Stimulated activated CD8-positive, alpha-beta memory T cell treated with anti-CD3 and anti-CD28 coated beads, Interleukin-15, amount 100 ng/mL, for 24 hours (primary cell): ENCODE data around the gene OGFOD1.
A peak's percentile ranks its signal among the peaks of the same experiment; 100 is the strongest.
"Not testable (repeated sequence)": the region's sequence is repeated elsewhere in the genome, so short reads cannot be mapped to it uniquely, and the experiment has no call there.

Experiments
- DNase-seq: peaks from one replicate; pipeline ENCODE4 v3.0.0-alpha.2; 2020; ENCODE audit warnings: low read depth

OGFOD1 gene

DNA sequence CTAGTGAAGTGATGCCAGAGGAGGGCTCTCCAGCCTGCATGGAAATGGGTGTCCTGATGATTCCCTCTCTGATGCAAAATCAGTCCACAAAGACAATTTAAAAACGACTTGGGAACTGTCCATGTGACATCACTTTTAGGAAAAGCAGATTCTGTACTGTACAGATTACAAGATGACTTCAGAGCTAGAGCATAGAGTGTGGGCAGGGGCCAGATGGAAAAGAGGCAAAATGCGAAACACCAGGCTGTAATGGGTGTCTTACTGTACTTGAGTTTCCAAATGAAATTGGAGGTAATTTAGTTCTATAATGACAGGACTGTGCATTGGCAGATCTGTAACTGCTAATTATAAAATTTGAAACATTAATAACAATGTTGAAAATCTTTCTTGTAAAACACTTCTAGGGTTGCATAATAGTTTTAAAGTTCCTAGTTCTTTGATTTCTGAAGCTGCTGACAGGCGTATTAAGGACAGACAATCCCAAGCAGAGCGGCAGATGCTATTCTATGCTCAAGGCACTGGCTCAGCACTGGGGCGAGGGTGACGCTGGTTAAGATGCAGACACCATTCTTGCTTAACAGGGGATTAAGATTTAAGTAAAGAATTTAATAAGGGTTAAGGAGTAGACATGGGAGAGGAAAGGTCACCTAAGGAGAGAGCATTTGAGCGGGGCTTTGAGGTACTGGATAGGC lies 29.6 kb downstream of the OGFOD1 start:
- no peak for DNase-seq

- no peak for DNase-seq
Measured at GRCh38 chr16:56481468-56482122, 30.2 kb downstream of the OGFOD1 start.

DNA sequence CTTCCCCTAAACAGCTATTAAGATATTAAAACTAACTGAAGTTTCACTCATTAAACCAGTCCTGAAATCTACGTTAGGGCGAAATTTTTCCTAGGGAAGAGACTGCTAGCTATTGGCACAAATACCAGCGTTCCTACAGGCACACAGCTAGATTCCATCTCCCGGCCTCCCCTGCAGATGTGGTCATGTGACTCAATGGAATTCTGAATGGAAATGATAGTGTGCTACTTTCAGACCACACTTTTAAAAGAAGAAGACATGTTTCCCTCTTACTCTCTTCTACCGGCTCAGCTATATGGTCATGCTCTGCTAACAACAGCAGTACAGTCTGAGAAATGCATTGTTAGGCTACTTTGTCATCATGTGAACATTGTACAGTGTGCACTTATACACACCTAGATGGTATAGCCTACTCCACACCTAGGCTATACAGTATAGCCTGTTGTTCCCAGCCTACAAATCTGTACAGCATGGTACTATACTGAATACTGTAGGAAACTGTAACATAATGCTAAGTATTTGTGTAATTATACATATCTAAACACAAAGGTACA lies 31.4 kb downstream of the OGFOD1 start:
- no peak for DNase-seq

- DNase-seq = no peak
Measured at GRCh38 chr16:56483394-56483793, 32.0 kb downstream of the OGFOD1 start.

DNA sequence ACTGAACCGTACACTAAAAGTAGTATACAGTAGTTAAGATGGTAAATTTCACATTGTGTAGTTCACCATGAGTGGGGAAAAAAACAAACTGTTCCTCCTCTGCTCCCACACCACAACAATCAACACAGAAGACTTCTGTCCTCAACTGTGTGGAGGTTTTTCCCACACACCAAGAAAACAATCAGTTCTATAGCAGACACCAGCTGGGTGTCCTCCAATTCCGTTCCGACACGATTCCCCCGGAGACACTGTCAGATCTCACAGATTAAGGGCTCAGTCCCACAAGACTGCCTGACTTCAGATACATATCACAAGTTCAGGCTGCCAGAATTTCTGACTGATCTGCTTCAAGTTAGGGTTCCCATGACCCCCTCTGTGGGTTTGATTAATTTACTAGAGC lies 36.7 kb downstream of the OGFOD1 start:
- DNase-seq = no peak

GRCh38 chr16:56488868-56489267 lies 37.5 kb downstream of the OGFOD1 start:
- DNase-seq = not testable (repeated sequence)

GRCh38 chr16:56491657-56492261 lies 40.4 kb downstream of the OGFOD1 start:
- no peak for DNase-seq

DNA sequence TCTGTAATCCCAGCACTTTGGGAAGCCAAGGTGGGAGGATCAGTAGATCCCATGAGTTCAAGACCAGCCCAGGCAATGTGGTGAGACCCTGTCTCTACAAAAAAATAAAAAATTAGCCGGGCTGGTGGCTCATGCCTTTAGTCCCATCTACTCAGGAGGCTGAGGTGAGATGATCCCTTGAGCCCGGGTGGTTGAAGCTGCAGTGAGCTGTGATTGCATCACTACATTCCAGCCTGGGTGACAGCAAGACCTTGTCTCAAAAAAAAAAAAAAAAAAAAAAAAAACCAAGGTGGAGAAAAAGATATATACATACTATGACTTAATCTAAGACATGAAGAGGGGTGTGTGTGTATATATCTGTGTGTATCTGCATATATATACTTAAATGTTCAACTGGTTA lies 41.8 kb downstream of the OGFOD1 start:
- DNase-seq = no peak

DNA sequence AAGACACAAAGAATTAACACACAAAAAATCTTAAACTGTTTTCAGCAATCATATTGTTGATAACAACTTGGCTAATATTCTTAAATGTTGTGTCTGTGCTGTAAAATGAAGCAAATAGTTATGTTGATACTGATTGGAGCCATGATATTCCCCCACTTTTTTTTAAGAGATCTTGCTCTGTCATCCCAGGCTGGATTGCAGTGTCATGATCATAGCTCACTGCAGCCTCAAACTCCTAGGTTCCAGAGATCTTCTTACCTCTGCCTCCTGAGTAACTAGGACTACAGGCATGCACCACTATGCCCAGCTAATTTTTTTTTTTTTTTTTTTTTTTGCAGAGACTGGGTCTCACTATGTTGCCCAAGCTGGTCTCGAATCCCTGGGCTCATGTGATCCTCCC lies 42.5 kb downstream of the OGFOD1 start:
- no peak for DNase-seq

DNA sequence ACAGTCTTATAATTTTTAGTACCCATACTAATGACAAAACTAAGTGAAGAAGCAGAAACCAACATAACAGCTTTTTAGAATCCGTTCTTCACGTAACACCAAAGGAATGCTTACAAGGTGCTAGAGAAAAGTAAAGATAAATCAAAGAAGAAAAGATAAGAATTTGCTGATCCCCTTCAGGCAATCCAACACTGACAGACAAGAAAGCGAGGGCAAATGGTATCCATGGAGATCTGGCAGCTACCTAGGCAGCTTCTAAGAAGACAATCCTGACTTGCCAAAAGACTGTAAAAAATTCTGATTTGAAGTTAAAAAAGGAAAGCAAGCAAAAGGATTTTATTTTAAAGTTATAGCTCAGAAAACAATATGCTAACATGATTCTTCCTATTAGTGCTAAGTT lies 53.8 kb downstream of the OGFOD1 start:
- no peak for DNase-seq

- DNase-seq = no peak
Measured at GRCh38 chr16:56506941-56507340, 55.6 kb downstream of the OGFOD1 start.

DNA sequence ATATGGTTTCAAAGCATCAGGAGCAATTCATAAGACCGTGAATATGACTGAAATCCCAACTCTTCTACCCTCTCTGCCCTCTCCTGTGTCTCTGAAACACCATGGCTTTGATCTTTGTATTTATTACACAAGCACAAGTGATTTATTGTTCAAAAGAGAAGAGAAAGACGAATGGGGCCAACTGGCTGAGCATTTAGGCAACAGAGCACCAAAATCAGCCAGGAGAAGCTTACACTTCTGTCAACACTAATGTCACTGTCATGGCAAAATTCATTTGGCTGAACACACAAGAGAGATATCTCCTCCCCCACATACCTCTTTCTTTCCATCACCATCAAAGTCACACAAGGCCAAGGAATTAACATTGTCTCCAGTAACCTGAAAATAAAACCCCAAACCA lies 59.2 kb downstream of the OGFOD1 start:
- no peak for DNase-seq

- DNase-seq = no peak
Measured at GRCh38 chr16:56512025-56512424, 60.7 kb downstream of the OGFOD1 start.

DNA sequence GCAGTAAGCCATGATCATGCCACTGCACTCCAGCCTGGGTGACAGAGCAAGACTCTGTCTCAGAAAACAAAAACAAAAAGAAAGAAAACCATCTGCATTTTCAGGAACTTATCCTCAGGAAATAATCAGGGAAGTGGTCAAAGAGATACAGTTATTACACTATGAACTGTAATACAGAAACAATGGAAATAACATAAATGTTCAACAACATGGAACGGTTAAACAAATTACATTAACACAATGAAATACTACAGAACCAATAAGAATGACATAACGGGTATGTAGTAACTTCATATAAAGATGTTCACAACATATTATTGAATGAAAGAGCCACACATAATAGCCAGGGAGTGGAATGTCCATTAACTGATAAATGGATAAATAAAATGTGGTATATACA lies 61.7 kb downstream of the OGFOD1 start:
- no peak for DNase-seq

GRCh38 chr16:56513972-56514371 lies 62.6 kb downstream of the OGFOD1 start:
- DNase-seq = no peak

- no peak for DNase-seq
Measured at GRCh38 chr16:56514845-56515244, 63.5 kb downstream of the OGFOD1 start.

DNA sequence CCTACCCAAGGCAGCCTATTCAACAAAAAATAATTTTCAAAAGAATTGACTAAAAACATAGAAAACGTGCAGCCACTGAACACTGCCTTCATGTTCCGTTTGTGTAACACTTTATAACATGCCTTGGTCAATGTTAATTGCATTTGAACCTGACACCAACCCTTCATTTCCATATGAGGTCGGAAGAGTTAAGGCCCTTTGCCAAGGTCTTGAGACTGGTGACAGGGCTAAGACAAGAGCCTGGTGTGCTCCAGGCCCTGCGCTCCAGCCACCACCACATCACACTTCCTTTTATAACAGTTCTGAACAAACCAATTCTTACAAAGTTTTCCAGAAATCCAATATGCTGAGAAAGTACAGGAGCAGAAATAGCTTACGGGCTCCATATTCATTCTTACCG lies 64.3 kb downstream of the OGFOD1 start:
- no peak for DNase-seq

GRCh38 chr16:56517206-56517605 lies 65.9 kb downstream of the OGFOD1 start:
- no peak for DNase-seq

DNA sequence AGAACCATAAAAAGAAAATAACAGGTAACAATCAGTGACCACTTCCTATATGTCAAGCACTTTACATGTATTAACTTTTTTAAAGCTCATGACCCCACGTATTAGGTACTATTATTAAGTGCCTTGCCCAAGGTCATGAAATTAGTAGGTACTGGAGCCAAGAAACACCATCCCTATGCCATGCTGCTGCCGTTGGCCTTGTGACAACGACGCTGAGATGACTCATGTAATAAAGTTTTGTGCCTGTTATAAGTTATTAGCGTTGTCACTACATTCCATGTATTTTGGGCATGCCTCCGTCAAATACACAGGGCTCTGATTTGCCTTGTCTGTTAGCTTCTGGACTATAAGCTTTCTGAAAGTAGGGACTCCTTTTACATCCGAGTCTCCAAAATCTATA lies 67.1 kb downstream of the OGFOD1 start:
- no peak for DNase-seq

GRCh38 chr16:56519459-56520250 lies 68.3 kb downstream of the OGFOD1 start, which contains the start of gene BBS2:
BBS2 (minus strand) TSS chr16:56520024; CDS start chr16:56519862, 162 bp downstream.
- DNase-seq = peak; percentile 88

GRCh38 chr16:56520251-56520577 lies 68.9 kb downstream of the OGFOD1 start:
- no peak for DNase-seq

DNA sequence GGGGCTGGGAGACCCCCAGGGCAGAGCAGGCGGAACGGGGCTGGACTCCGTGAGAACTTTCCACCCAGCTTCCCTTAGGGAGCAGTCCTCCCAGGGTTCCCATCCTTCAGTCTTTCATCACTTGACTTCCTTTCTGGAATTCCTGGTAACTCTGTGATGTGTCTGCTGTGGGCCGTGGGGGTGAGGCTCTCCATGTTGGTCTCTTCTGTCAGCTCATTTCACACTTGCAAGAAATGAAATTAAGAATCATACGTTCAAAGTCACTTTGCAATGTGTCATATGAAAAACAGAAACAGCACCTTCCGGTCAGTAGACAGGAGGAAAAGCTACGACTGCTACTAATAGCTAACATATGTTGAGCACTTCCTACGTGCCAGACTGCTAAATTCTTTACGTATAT lies 73.9 kb downstream of the OGFOD1 start:
- no peak for DNase-seq
